Stomach (tissue), 4 donors: ENCODE results near the gene FBXO8.

ENCODE experiments used
- CTCF ChIP-seq, 7 experiments: fragments of 450-650 bp in 4 of 7; fragments of 200-600 bp in 3 of 7; sonication (generic) in 3 of 7; IDR thresholded peaks; one replicate each; pipeline ENCODE4 v1.5.1; 2016 to 2019; ENCODE audit warnings: antibody characterized with exemption in 7 of 7, control low read depth in 2 of 7, mild to moderate bottlenecking in 1 of 7
- EP300 ChIP-seq: sonication (generic); formaldehyde crosslinking; IDR thresholded peaks from one replicate; pipeline ENCODE4 v1.6.1; 2017; ENCODE audit warnings: antibody characterized with exemption

GRCh38 chr4:174241162-174241561 is 42.3 kb downstream of the FBXO8 start:
- TF ChIP-seq CTCF (IDR thresholded peaks at IDR 0.05) (no peak), EP300 (no peak)
